ENCODE data around the gene URGCP. TPM values are rescaled to one million over a fixed set of nuclear protein-coding genes. Genes with fewer than 3 reads are reported as not detected.
"Not testable (repeated sequence)": the region's sequence is repeated elsewhere in the genome, so short reads cannot be mapped to it uniquely, and the experiment has no call there.

The URGCP gene
- total RNA-seq, 1 donor from 2014 or later, result 39.6 TPM

DNA sequence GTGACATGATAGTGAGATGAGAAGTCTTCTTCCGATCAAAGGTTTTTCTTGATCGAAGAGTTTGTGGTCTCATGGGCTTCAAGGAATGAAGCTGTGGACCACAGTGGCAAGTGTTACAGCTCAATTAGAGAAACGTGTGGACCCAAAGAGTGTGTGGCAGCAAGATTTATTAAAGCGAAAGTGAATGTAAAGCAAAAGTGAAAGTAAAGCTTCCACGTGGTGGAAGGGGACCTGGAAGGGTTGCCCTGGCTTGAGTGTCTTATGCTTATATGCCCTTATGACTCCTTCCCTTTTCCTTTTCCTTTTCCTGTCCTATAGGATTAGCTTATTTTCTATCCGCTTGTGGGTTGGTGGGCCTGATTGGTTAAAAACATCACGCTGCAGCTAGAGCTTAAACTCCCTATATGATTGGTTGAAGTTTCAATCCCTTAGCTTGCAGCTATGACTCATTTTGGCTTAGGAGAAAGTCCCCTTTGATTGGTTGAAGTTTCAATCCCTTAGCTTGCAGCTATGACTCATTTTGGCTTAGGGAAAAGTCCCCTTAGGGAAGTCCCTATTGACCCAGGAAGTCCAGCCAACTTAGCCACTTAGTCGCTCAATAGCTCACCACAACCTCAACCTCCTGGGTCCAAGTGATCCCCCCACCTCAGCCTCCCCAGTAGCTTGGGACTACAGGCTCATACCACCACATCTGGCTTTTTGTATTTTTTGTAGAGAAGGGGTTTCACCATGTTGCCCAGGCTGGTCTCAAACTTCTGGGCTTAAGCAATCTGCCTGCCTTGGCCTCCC is 71.7 kb downstream of the URGCP start:
- Histone ChIP-seq H3K27me3 (ENCODE audit: low read depth) (peaks cover 17% of the 10 kb centered on the region), H3K4me1 (peaks cover 9% of the 10 kb centered on the region), H3K27ac (replicated peaks) (no peak overlapping the region), H3K9me3 (replicated peaks) (peaks cover 5% of the 10 kb centered on the region), H3K36me3 (no peaks in the 10 kb centered on the region), H3K4me3 (peak overlapping the region; percentile 38)
- intact Hi-C loops (cut with micrococcal nuclease), result loop anchor here (10.0 kb wide), 1 partner anchor 110 kb away; the partner anchor contains the start of gene COA1
- TF ChIP-seq, protein P1, sequence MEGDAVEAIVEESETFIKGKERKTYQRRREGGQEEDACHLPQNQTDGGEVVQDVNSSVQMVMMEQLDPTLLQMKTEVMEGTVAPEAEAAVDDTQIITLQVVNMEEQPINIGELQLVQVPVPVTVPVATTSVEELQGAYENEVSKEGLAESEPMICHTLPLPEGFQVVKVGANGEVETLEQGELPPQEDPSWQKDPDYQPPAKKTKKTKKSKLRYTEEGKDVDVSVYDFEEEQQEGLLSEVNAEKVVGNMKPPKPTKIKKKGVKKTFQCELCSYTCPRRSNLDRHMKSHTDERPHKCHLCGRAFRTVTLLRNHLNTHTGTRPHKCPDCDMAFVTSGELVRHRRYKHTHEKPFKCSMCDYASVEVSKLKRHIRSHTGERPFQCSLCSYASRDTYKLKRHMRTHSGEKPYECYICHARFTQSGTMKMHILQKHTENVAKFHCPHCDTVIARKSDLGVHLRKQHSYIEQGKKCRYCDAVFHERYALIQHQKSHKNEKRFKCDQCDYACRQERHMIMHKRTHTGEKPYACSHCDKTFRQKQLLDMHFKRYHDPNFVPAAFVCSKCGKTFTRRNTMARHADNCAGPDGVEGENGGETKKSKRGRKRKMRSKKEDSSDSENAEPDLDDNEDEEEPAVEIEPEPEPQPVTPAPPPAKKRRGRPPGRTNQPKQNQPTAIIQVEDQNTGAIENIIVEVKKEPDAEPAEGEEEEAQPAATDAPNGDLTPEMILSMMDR (IDR thresholded peaks at IDR 0.05; ENCODE audit: borderline replicate concordance), result no peak
- no peak for DNase-seq

DNA sequence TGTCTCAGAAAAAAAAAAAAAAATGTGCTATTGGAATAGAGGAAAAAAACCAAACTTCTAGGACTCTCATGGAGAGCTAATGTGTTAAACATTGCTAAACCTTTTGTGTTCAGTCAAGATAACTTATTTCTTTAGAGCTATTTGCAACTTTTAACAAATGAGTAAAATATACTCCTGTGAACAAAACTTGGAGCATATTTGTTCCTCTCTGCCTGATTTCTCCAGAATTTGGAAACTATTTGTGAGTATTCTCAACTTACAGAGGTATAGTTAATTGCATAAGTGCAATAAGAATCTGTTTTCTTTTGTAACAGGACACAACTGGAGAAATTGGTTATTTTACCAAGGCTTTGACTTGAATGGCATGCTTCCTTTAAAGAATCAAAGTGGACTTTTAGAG is 75.5 kb downstream of the URGCP start:
- H3K27me3 ChIP-seq (ENCODE audit: low read depth), result peaks cover 51% of the 10 kb centered on the region
- not testable (repeated sequence) for H3K4me1 ChIP-seq; DNase-seq; H3K36me3 ChIP-seq; H3K4me3 ChIP-seq; H3K27ac ChIP-seq (replicated peaks); H3K9me3 ChIP-seq (replicated peaks)
- intact Hi-C loops (cut with micrococcal nuclease), result loop anchor here (10.0 kb wide), 1 partner anchor 106 kb away; the partner anchor contains the start of gene COA1

Other genes starting within 250 kb of the URGCP start
- 76.5 TPM for gene COA1, start 177.1 kb downstream of the URGCP start, total RNA-seq
- gene BLVRA, start 147.9 kb downstream of the URGCP start, total RNA-seq, result 44.8 TPM
- 167 TPM for gene MRPS24, start 37.1 kb downstream of the URGCP start, total RNA-seq
- 44.9 TPM for gene UBE2D4, start 19.8 kb upstream of the URGCP start, total RNA-seq
- gene SPDYE1, start 91.3 kb upstream of the URGCP start, total RNA-seq, result not detected
- 33.1 TPM for gene DBNL, start 138.1 kb upstream of the URGCP start, total RNA-seq
- 671 TPM for gene PGAM2, start 159.0 kb upstream of the URGCP start, total RNA-seq
- gene POLM, start 175.9 kb upstream of the URGCP start, total RNA-seq, result 12.4 TPM
- gene AEBP1, start 197.7 kb upstream of the URGCP start, total RNA-seq, result 20.5 TPM
- 78.0 TPM for gene POLD2, start 217.0 kb upstream of the URGCP start, total RNA-seq
- 518 TPM for gene MYL7, start 234.7 kb upstream of the URGCP start, total RNA-seq